ENCODE data around the gene PLPP3.

PLPP3 gene

GRCh38 chr1:56547473-56547872 is 31.9 kb downstream of the PLPP3 start:
- no peak for DNase-seq (ENCODE audit: low read depth)

- no peak for DNase-seq (ENCODE audit: low read depth)
Measured at GRCh38 chr1:56545711-56546110, 33.7 kb downstream of the PLPP3 start.

- DNase-seq (ENCODE audit: low read depth) = no peak
Measured at GRCh38 chr1:56543783-56544612, 35.4 kb downstream of the PLPP3 start.

GRCh38 chr1:56542651-56543050 is 36.7 kb downstream of the PLPP3 start:
- DNase-seq (ENCODE audit: low read depth) = no peak

GRCh38 chr1:56541408-56541807 is 38.0 kb downstream of the PLPP3 start:
- no peak for DNase-seq (ENCODE audit: low read depth)

GRCh38 chr1:56540467-56540866 is 38.9 kb downstream of the PLPP3 start:
- DNase-seq (ENCODE audit: low read depth) = no peak

- DNase-seq (ENCODE audit: low read depth) = no peak
Measured at GRCh38 chr1:56539520-56539931, 39.8 kb downstream of the PLPP3 start.

GRCh38 chr1:56538532-56538931 is 40.8 kb downstream of the PLPP3 start:
- no peak for DNase-seq (ENCODE audit: low read depth)

GRCh38 chr1:56537660-56538059 is 41.7 kb downstream of the PLPP3 start:
- DNase-seq (ENCODE audit: low read depth) = no peak

- no peak for DNase-seq (ENCODE audit: low read depth)
Measured at GRCh38 chr1:56535939-56536338, 43.4 kb downstream of the PLPP3 start.

- DNase-seq (ENCODE audit: low read depth) = no peak
Measured at GRCh38 chr1:56535362-56535761, 44.0 kb downstream of the PLPP3 start.

GRCh38 chr1:56534130-56534651 is 45.2 kb downstream of the PLPP3 start:
- DNase-seq (ENCODE audit: low read depth) = no peak

GRCh38 chr1:56533621-56534020 is 45.7 kb downstream of the PLPP3 start:
- no peak for DNase-seq (ENCODE audit: low read depth)

GRCh38 chr1:56533197-56533596 is 46.2 kb downstream of the PLPP3 start:
- no peak for DNase-seq (ENCODE audit: low read depth)

GRCh38 chr1:56532350-56532683 is 47.0 kb downstream of the PLPP3 start:
- DNase-seq (ENCODE audit: low read depth) = no peak

- no peak for DNase-seq (ENCODE audit: low read depth)
Measured at GRCh38 chr1:56531624-56532349, 47.6 kb downstream of the PLPP3 start.

- no peak for DNase-seq (ENCODE audit: low read depth)
Measured at GRCh38 chr1:56529801-56530200, 49.6 kb downstream of the PLPP3 start.

GRCh38 chr1:56527548-56528302 is 51.6 kb downstream of the PLPP3 start:
- no peak for DNase-seq (ENCODE audit: low read depth)

GRCh38 chr1:56526571-56527174 is 52.7 kb downstream of the PLPP3 start:
- DNase-seq (ENCODE audit: low read depth) = no peak

- DNase-seq (ENCODE audit: low read depth) = no peak
Measured at GRCh38 chr1:56525489-56526041, 53.8 kb downstream of the PLPP3 start.

- no peak for DNase-seq (ENCODE audit: low read depth)
Measured at GRCh38 chr1:56524263-56524662, 55.1 kb downstream of the PLPP3 start.

GRCh38 chr1:56522680-56523079 is 56.7 kb downstream of the PLPP3 start:
- no peak for DNase-seq (ENCODE audit: low read depth)
